IPS-18c (cell line): ENCODE data around the gene CADPS2.

Experiments used
- H3K4me3 ChIP-seq: 2 replicates; pipeline ENCODE4 v1.7.0; 2013; ENCODE audit warnings: low read depth, mild to moderate bottlenecking, low read length, moderate library complexity; ENCODE audit not compliant: insufficient read depth
- H3K9me3 ChIP-seq: one replicate; pipeline ENCODE4 v1.6.1; 2013; ENCODE audit warnings: mild to moderate bottlenecking, low read length, moderate library complexity; ENCODE audit not compliant: control insufficient read depth, insufficient read depth

Gene CADPS2

DNA sequence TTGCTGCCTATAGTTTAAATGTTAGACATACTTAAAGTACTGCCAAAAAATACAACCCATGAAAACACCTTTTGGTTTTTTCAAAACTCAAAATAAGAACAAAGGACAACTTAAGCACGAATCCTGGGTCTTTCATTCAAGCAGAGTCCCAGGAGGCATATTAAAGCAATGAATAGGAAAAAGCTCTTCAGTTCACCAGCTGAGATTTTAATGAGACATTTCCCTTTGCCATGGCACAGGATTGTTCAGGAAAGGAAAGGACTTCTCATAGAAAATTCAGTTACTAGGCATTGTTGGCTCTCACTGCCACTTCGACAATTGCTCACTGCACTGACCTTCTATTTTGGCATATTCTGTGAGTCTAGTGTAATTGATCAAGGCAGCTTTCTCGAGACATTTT is 448.3 kb downstream of the CADPS2 start:
- no peak overlapping the region for H3K4me3 ChIP-seq
- no peaks in the 10 kb centered on the region for H3K9me3 ChIP-seq

GRCh38 chr7:122433765-122434164 is 452.5 kb downstream of the CADPS2 start:
- Histone ChIP-seq H3K4me3 (no peak overlapping the region), H3K9me3 (no peaks in the 10 kb centered on the region)

GRCh38 chr7:122430710-122431109 is 455.6 kb downstream of the CADPS2 start:
- no peaks in the 10 kb centered on the region for H3K9me3 ChIP-seq
- no peak overlapping the region for H3K4me3 ChIP-seq

GRCh38 chr7:122429926-122430325 is 456.3 kb downstream of the CADPS2 start:
- Histone ChIP-seq H3K4me3 (no peak overlapping the region), H3K9me3 (no peaks in the 10 kb centered on the region)

- H3K4me3 ChIP-seq = no peak overlapping the region
- no peaks in the 10 kb centered on the region for H3K9me3 ChIP-seq
These were observed 460.5 kb downstream of the CADPS2 start for GRCh38 chr7:122425731-122426130.

DNA sequence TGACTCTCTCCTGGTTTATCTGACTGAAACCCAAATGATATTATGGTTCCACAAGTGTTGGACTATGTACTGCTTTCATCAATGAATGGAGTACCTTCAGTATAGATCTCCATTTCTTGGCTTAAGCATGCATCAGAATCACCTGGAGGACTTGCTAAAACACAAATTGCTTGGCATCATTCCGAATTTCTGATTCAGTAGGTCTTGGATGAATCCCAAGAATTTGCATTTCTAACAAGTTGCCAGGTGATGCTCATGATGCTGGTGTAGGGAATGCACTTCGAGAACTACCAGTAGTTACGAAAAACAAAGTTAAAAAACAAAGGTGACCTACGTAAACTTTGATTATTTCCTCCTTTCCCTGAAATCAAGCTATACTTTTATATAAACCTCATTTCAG is 462.7 kb downstream of the CADPS2 start:
- no peaks in the 10 kb centered on the region for H3K9me3 ChIP-seq
- no peak overlapping the region for H3K4me3 ChIP-seq

DNA sequence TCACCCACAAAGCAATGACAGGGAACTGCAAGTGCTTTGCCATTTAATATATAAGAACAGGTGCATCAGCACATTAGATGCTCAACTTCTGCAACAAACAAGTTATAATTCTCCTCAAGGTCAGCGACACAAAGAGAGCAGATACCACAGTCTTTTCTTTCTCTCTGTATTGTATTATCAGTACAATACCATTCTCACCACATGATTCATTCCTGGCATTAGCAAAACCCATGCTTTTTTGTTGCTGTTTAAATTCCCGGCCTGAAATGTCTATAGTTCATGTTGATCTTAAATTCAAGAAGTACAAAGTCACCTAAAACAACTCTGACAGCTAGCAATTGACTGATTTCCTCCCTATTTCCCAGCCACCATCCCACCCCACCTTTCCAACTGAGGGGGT is 469.9 kb downstream of the CADPS2 start:
- Histone ChIP-seq H3K9me3 (no peaks in the 10 kb centered on the region), H3K4me3 (no peak overlapping the region)

DNA sequence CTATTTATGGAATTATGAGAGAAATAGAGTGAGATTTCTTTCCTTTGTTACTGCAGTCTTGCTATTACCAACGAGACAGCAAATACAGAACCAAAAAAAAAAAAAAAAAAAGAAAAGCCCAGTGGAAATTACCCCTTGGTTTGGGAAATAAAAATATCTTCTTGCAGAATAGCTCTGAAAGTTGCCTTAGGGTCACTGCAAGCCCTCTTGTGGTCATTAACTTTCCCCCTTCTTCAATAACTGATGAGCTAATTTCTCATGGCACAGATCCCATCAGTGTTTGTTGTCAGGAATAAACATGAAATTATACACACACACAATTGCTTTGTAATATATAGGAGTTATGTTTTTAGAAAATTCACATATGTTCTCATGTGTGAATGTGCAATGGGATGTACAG is 470.8 kb downstream of the CADPS2 start:
- no peaks in the 10 kb centered on the region for H3K9me3 ChIP-seq
- H3K4me3 ChIP-seq = no peak overlapping the region

- no peaks in the 10 kb centered on the region for H3K9me3 ChIP-seq
- H3K4me3 ChIP-seq = no peak overlapping the region
These were observed 472.9 kb downstream of the CADPS2 start for GRCh38 chr7:122413339-122413738.

- H3K9me3 ChIP-seq = no peaks in the 10 kb centered on the region
- H3K4me3 ChIP-seq = no peak overlapping the region
These were observed 473.4 kb downstream of the CADPS2 start for GRCh38 chr7:122412883-122413282.

DNA sequence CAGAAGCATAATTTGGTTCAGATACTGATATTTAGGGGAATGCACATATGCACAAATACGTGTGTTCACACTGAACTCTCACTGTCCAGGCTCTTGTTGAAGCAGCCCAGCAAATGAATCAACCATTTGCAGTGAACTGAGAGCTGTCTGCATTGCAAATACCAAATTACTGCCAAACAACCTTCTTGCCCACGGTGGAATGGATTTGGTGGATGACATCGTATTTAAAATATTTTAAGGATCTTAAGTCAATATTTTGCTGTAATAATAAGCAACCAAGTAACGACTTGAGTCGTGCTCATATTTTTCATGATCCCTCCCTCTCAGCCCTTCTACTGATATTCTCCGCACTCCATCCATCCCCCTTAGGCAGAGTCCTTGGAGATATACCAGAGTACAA is 473.8 kb downstream of the CADPS2 start:
- Histone ChIP-seq H3K4me3 (no peak overlapping the region), H3K9me3 (no peaks in the 10 kb centered on the region)

DNA sequence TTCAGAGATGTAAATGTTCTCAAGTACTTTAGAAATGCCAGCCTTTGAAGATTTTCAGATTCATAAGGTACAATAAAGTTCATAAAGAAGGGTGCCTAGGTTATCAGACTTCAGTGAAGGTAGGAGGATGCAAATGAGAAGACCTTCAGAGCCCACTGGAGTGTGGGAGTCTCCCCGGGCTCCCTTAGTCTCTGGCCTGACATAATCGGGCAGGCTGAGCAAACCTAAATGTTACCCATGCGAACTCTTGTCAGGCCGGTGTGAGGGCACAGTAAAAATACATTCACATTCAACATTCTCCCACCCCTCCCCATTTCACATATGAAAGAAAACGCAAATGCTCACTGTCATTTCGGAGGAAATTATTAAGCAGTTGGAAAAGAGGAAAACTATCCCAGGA is 479.1 kb downstream of the CADPS2 start:
- Histone ChIP-seq H3K4me3 (no peak overlapping the region), H3K9me3 (no peaks in the 10 kb centered on the region)

- H3K4me3 ChIP-seq = no peak overlapping the region
- no peaks in the 10 kb centered on the region for H3K9me3 ChIP-seq
These were observed 483.1 kb downstream of the CADPS2 start for GRCh38 chr7:122403113-122403512.

GRCh38 chr7:122402235-122402634 is 484.0 kb downstream of the CADPS2 start:
- no peaks in the 10 kb centered on the region for H3K9me3 ChIP-seq
- no peak overlapping the region for H3K4me3 ChIP-seq

- no peaks in the 10 kb centered on the region for H3K9me3 ChIP-seq
- no peak overlapping the region for H3K4me3 ChIP-seq
These were observed 488.9 kb downstream of the CADPS2 start for GRCh38 chr7:122397381-122397780.

GRCh38 chr7:122394512-122394911 is 491.7 kb downstream of the CADPS2 start:
- Histone ChIP-seq H3K4me3 (no peak overlapping the region), H3K9me3 (no peaks in the 10 kb centered on the region)

- no peaks in the 10 kb centered on the region for H3K9me3 ChIP-seq
- no peak overlapping the region for H3K4me3 ChIP-seq
These were observed 501.7 kb downstream of the CADPS2 start for GRCh38 chr7:122384528-122384927.

DNA sequence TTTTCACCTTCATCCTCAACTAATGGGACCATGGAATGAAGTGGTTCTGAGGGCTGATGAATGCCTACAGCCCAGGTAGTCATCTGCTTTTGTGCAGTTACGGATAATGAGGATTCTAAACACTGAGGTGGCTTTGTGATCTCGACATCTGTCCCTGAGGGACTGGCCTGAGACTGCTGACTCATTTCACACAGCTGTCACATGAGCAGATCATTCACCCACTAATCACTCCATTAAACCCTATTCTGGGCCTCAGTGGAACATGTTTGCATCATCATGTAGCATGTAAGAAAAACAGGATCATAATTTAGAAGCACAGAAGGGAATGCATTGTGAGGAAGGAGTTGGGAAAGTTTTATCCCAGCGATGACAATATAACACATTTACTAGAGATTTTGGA is 502.3 kb downstream of the CADPS2 start:
- no peaks in the 10 kb centered on the region for H3K9me3 ChIP-seq
- H3K4me3 ChIP-seq = no peak overlapping the region

GRCh38 chr7:122380992-122381391 is 505.3 kb downstream of the CADPS2 start:
- Histone ChIP-seq H3K4me3 (no peak overlapping the region), H3K9me3 (no peaks in the 10 kb centered on the region)

DNA sequence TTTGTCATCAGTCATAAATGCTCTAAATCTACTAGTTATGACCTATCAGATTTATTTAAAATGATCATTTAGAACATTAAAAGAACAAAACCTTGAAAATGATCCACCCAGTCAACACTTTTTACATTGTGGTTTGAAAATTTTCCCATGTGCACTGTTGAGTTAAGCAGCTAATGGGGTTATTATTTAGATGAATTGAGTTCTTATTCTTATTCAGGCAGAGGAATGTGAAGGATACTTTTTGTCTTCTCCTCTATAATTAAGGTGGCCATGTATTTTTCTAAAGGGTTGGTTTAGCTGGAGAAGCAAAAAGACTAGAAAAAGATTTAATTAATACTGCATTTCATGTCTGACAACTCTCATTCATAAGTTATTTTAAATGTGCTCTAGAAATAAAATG is 506.8 kb downstream of the CADPS2 start:
- Histone ChIP-seq H3K9me3 (no peaks in the 10 kb centered on the region), H3K4me3 (no peak overlapping the region)
